Fibroblast of skin of right biceps (primary cell): ENCODE results near the gene TUBA3E.
"Not testable (repeated sequence)": the region's sequence is repeated elsewhere in the genome, so short reads cannot be mapped to it uniquely, and the experiment has no call there.

Experiments used
- DNase-seq: peaks from one replicate; pipeline ENCODE4 v3.0.0-alpha.2; 2013

The TUBA3E gene

GRCh38 chr2:130190237-130190636 is 8.0 kb downstream of the TUBA3E start:
- DNase-seq = no peak

GRCh38 chr2:130188958-130189357 is 9.3 kb downstream of the TUBA3E start:
- DNase-seq = not testable (repeated sequence)

- DNase-seq = not testable (repeated sequence)
These were observed 10.1 kb downstream of the TUBA3E start for GRCh38 chr2:130187859-130188792.

GRCh38 chr2:130187268-130187667 is 11.0 kb downstream of the TUBA3E start:
- no peak for DNase-seq

- DNase-seq = no peak
These were observed 11.8 kb downstream of the TUBA3E start for GRCh38 chr2:130186391-130186790.

- DNase-seq = no peak
These were observed 12.3 kb downstream of the TUBA3E start for GRCh38 chr2:130185896-130186295.

- DNase-seq = no peak
These were observed 12.8 kb downstream of the TUBA3E start for GRCh38 chr2:130185436-130185835.

GRCh38 chr2:130183512-130184373 is 14.5 kb downstream of the TUBA3E start:
- DNase-seq = peak; percentile 44

- DNase-seq = not testable (repeated sequence)
These were observed 15.3 kb downstream of the TUBA3E start for GRCh38 chr2:130182826-130183511.

GRCh38 chr2:130181880-130182682 is 16.2 kb downstream of the TUBA3E start, which contains the start of gene MZT2B:
MZT2B (plus strand) TSS chr2:130182262; CDS start chr2:130182283, 21 bp downstream.
- peak; percentile 87 for DNase-seq

GRCh38 chr2:130181325-130181879 is 16.8 kb downstream of the TUBA3E start, which contains the start of gene SMPD4:
SMPD4 (minus strand) TSS chr2:130181602; CDS start chr2:130176592, 5,010 bp downstream.
- DNase-seq = peak; percentile 96

- DNase-seq = peak; percentile 19
These were observed 17.6 kb downstream of the TUBA3E start for GRCh38 chr2:130180404-130181324.

GRCh38 chr2:130174866-130175265 is 23.4 kb downstream of the TUBA3E start:
- DNase-seq = not testable (repeated sequence)

- no peak for DNase-seq
These were observed 28.3 kb downstream of the TUBA3E start for GRCh38 chr2:130169896-130170295.

GRCh38 chr2:130169163-130169562 is 29.1 kb downstream of the TUBA3E start:
- not testable (repeated sequence) for DNase-seq

- not testable (repeated sequence) for DNase-seq
These were observed 31.6 kb downstream of the TUBA3E start for GRCh38 chr2:130166611-130167010.

GRCh38 chr2:130165293-130166016 is 32.8 kb downstream of the TUBA3E start:
- DNase-seq = no peak

- DNase-seq = no peak
These were observed 35.3 kb downstream of the TUBA3E start for GRCh38 chr2:130162968-130163367.

- not testable (repeated sequence) for DNase-seq
These were observed 35.8 kb downstream of the TUBA3E start for GRCh38 chr2:130162486-130162885.
